NCI-H2107 (cell line): ENCODE data around the gene LMTK3.
A peak's percentile ranks its signal among the peaks of the same experiment; 100 is the strongest.
"Not testable (repeated sequence)": the region's sequence is repeated elsewhere in the genome, so short reads cannot be mapped to it uniquely, and the experiment has no call there.

ENCODE experiments used
- DNase-seq: peaks from one replicate; lab custom pipeline; 2025; lab: John Stamatoyannopoulos, UW

The LMTK3 gene

DNA sequence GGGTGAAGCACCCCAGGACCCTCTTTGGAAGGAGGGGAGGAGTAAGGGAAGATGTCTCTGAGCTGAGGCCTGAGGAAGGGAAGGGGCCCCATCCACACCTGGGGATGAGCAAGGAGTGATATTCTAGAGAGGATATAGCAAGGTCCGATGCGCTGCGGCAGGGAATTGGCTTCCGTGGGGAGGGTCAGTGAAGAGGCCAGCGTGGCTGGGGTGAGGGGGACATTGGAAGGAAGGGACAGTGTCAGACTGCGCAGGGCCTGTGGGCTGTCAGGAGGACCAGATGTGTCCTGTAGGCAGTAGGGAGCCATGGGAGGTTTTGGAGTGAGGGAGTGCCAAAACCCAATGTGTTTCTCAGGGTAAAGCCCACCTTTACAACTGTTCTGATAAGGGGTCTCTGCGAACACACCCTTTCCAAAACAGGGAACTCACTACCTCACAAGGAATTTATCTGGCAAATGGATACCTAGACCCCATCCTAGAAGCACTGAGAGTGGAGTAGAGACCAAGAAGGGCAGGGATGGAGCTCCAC lies 3.7 kb downstream of the LMTK3 start:
- DNase-seq = no peak

DNA sequence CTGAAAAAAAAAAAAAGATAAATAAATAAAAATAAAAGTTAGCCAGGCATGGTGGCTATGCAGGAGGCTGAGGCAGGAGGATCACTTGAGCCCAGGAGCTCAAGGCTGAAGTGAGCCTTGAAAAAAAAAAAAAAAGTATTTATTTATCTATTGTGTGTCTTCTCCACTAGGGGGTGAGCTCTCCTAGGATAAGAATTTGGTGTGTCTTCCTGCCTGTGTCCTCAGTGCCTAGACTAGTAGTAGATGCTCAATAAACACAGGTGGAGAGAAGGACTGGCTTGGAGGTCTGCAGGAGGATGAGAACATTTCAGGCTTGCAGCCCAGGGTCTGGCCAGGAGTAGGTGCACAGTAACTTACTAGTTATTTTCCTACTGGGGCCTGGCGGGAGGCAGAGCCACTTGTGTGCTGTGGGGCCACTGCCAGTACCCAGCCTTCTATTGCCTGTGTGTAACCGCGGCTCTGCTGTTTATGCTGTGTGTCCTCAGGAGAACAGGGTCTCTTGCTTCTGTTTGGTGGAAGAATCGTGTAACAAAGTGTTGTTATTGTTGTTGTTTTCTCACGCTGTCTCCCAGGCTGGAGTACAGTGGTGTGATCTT lies 5.4 kb downstream of the LMTK3 start:
- DNase-seq = no peak

DNA sequence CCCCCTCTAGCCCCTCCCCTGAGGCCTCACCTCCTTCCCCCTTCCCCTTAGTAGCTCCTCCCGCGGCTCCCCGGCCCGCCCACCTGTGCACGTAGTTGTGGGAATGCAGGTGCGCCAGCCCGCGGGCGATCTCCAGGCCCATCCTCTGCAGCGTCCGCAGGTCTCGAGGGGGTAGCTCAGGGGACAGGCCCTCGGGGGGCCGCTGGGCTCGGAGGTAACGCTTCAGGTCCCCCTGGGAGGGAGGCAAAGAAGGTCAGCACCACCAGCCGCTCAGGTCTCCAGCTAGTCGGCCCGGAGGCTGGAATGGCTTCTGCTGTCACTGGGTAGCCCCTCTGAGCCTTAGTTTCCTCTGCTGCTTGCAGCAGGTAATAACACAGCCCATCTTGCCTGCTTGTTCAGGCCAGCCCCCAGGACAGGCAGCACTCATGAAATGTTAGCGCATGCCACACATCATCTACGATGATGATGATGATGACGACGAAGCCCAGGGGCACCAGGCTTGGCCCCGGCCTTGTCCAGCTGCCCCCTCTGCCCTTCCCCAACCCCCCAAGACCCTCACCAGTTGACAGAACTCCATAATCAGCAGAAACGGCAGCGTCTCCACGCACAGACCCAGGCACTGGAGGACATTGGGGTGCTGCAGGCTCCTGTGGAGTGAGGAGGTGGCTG lies 9.2 kb downstream of the LMTK3 start:
- peak; percentile 91 for DNase-seq

DNA sequence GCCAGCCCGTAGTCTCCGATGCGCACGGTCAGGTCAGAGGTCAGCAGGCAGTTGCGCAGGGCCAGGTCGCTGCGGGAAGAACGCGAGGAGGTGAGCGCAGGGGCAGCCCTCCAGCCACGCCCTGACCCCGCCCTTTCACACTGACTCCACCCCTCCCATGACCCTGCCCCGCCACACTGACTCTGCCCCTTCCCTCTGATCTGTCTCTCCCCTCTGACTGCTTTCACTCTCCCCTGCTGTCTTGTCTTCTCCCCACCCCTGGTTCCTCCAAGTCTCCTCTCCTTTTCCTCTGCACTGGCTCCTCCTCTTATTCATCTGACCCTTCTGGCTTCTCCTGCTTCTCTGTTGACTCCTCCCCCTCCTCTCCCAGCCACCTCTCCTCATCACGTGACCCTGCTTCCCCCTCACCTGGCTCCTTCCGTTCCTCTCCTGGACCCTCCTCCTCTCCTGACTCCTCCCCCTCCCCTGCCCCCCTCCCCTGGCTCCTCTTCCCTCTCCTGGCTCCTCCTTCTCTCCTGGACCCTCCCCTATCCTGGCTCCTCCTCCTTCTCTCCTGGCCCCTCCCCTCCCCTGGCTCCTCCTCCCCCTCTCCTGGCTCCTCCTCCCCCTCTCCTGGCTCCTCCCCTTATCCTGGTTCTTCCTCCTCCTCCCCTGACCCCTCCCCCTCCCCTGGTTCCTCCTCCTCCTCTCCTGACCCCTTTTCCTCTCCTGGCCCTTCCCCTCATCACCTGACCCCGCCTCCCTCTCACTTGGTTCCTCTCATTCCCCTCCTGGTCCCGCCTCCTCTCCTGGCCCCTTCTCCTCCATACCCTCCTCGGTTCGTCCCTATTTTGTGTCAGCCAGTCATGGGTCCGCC lies 9.9 kb downstream of the LMTK3 start:
- peak; percentile 91 for DNase-seq

DNA sequence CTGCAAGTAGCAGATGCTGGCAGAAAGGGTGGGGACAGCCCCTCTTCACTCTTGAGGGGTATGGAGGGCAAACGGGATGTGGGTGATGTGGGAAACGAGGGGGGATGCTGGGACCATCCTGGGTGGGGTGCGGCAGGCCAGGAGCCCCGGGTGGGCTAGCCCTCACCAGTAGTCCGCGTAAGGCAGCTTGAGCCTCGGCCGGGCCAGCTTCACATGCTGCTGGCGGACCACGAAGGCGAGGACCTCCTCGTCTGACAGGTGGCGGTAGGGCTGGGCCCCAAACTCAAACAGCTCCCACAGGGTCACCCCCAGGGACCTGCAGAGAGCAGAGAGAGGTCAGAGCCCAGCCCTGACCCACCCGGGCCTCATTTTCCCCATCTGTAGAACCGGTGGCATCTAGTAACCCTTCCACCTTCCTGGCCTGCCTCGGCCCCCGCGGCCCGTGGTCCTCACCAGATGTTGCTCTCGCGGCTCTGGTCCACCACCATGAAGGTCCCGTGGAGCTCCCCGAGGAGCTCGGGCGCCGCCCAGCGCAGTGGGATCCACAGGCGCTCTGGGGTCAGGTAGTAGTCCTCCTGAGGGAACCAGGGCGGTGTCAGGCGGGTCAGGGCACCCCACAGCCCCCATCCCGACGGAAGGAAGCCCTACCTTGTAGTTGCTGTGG lies 10.7 kb downstream of the LMTK3 start:
- DNase-seq = no peak

DNA sequence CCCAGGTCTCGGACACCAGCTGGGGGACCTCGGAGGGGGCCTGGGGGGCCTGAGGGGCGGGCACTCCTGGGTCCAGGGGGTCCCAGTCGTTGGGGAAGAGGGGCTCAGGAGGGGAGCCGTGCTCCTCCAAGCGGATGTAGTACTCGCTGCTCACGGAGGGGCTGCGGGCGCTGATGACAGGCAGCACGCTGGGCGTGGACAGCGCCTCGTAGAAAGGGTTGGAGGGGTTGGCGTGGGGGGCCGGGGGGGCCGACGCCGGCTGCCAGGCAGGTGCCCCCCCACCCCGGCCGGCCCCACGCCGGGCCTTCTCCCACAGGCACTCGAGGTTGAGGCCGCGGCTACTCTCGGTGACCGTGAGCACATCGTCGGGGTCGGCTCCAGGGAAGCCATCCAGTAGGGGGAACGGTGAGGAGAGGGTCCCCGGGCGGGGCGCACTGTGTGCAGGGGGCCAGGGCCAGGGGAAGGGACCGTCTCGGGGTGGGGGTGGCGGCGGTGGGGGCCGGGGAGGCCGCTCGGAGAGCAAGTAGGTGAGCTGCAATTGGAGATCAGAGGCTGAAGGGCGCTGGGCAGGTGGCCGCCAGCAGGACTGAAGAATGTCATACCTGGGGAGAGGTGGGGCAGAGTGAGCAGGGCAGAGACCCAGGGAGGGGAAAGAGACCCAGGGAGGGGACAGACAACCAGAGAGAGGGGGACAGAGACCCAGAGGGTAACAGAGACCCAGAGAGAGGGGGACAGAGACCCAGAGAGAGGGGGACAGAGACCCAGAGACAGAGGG lies 12.1 kb downstream of the LMTK3 start:
- no peak for DNase-seq

DNA sequence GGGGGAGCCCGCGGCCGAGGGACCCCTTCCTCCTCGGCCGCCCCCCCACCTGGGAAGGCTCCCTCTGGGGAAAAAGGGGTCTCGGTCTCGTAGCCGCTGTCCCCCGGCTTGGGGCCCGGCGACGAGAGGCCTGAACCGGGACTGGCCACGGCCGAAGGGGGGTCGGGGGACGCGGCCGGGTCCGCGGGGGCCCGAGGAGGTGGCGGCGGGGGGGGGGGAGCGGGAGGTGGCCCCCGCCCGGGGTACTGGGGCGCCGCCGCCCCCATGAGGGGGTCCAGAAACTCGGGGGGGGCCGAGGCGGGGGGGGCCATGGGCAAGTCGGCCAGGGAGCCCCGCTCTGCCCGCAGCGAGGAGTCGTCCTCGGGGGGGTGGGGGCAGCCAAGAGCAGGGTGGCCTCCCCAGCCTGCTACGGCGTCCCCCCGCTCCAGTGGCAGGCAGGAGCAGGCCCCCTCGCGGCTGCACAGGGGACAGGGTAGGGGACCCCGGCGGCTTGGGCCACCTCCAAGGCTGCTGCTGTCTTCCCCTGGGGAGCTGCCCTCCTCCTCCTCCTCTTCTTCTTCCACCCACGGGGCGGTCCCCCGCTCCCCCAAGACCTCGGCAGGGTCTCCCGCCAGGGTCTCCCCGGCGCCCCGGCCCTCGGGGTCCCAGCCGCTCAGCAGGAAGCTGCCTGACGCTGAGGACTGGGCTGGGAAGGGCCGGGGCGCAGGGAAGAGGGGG lies 12.9 kb downstream of the LMTK3 start:
- no peak for DNase-seq

DNA sequence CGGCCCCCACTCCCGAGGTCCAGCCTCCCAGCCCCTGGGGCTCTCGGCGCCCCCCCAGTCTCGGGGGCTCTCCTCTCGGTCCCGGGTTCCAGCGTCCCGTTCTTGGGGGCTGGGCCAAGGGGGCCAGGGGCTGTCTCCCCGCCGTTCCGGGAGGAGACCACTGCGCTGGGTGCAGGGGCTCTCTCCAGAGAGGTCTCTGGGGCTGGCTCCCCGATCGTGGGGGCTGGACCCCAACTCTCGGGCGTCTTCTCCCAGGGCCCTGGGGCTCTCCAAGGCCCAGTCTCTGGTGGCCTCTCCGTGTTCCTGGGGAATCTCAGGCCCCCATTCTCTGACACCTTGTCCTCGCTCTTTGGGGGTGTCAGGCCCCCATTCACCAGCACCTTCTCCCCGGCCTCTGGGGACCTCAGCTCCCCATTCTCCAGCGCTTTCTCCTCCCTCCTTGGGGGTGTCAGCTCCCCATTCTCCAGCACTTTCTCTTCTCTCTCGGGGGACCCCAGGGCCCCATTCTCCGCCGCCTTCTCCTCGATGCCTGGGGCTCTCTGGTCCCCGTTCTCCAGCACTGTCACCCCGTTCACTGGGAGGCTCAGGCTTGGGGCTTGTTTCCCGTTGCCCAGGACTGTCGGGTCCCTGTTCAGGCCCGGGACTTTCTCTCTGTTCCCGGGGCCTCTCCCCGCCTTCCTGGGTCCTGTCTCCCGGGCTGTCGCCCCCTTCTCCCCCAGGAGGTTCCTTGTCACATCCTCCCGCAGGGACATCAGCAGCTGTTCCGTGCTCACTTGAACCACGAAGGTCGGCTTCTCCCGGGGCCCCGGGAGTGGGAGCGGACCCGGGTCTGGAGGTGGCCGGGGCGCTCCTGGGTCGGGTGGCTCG lies 13.7 kb downstream of the LMTK3 start:
- no peak for DNase-seq

DNA sequence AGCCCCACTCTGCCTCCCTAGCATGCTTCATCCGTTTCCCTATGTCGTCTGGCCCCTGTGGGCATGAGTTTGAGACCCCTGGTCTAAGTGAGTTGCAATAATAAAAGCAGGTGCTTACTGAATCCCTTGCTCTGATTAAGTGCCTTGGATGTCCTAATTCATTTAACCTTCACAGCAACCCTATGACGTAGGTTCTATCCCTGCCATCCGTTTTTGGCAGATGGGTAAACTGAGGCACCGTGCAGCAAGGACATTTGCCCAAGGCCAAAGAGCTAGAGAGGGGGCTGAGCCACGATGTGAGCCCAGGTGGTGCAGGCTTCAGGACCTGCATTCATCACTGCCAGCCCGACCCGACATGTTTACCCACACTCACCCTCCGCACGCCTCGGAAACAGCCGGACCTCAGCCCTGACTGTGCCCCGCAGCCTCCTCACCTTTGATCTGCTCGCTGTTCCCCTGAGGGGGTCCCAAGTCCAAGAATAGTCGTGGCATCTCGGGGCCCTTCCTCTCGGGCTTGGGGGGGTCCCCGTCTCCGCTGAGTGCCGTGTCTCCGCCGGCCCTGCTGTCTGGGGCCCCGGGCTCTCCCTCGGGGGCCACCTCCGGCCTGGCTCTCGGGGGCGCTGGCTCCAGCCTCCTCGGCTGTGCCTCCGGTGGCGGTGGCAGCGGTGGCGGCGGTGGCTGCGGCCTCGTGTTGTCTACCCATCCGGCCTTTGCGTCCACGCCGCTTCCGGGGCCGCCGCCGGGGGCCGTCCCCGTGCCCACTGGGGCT lies 14.5 kb downstream of the LMTK3 start:
- DNase-seq = no peak

DNA sequence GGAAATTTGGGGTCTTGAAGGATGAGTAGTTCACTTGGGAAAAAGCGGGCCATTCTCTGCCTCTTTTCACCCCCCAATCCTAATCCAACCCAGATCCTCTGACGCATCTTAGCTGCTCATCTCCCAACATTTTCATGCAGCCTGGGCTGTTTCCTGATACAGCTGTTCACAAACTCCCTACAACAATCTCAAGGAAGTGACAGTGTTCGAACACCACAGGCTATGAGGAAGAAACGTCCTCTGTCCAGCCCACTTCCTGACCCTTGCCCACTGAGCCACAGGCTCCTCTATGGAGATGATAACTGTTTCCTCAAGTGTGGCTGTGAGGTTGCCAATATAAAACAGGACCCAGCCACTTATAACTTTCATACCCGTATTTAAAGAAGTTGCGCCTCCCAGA lies 16.2 kb downstream of the LMTK3 start:
- no peak for DNase-seq

DNA sequence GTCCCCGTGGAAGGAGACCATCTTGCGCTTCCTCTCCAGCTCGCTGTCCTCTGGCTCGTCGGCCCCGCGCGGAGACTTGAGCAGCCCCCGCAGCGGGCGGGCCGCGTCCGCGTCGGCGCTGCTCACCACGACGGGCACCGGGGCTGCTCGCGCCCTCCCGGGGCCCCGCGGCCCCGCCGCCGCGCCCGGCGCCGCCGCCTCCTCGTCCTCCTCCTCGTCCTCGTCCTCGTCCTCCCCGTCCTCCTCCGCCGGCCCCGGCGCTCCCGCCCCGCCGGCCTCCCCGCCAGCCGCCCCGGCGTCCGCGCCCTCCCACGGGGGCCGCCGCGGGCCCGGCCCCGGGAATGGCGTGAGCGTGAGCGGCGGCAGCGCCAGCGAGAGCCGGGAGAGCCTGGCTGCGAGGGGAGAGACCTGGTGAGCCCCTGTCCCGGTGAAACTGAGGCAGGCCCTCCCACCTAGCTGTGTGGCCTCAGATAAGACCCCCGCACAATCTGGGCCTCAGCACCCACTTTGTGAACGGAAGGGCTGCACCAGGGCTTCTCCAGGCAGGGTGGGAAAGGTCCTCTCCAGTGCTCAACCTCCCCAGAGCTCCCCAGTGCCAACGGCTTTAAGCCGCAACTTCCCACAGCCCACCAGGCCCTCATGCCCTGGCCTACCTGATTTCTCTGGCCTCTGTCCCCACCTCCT lies 17.8 kb downstream of the LMTK3 start:
- no peak for DNase-seq

DNA sequence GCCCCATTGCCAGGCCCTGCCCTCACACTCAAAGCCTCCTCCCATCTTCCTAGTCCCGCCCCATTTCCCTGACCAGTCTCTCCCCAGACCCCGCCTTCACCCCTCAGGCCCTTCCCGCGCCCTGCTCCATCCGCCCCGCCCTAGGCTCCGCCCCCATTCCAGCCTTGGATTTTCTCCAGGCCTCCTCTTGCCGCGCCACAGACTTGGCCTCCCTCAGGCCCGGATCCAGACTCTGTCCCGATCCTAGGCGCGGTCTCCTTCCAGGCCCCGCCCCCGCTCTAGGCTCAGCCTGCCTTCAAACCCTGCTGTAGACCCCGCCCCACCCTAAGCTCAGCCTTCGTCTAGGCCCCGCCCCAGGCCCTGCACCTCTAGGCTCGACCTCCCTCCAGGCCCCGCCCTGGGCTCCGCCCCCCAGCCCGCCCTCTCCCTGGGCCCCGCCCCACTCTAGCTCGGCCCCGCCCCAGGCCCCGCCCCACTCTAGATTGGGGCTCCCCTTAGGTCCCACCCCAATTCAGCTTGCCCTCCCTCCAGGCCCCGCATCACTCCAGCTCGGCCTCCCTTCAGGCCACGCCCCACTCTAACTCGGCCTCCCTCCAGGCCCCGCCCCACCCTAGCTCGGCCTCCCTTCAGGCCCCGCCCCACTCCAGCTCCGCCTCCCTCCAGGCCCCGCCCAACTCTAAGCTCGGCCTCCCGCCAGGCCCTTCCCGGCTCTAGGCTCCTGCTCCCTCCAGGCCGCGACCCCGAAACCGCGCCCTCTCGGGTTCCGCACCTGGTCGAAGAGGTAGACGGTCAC lies 18.5 kb downstream of the LMTK3 start:
- peak; percentile 86 for DNase-seq

DNA sequence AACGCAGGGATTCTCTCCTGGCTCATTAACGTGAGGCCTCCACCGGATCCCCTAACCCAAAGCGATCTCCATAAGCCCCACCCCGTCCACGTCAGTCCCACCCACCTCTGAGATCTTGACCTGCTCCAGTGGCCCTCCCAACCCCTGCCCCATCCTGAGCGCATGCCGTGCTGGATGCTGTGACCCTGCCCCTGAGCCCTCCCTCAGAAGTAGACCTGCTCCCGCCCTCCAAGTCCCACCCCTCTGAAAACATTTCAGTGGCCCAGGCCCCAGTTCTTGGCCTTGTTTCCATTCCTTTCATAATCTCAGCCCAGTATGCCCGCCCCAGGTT lies 19.9 kb downstream of the LMTK3 start:
- DNase-seq = no peak

DNA sequence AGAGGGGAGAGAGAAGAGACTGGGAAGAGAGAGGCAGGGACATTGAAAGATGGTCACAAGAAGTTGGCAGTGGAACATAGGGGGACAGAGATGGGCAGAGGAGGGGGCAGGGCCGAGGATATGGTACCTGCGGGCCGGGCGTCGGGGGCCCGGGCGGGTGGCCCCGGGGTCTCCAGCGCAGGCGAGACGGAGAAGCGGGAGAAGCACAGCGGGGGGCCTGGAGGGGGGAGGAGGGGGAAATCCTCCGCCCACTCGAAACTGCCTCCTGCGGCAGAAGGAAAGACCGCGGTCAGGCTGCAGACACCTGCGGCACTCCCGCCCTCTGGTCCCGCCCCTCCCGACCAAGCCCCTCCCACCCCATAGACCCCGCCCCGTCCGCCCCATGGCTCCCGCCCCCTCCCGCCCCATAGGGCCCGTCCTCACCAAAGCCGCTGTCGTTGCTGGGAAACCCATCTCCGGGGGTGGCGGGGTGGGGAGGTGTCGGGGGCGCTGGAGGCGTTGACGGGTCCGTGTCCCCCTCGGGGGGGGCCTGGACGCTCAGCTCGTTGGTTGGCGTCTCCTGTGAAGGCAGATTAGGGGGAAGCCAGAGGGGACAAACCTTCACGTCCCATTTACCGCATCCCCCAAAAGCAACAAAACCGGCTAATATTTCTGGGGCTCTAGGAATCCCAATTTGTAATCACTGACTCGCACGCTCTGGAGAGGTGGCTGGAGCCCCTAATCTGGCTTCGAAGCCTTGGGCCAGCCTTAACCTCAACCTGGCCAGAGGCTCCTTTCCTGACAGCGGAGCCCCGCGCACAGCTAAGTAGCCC lies 20.4 kb downstream of the LMTK3 start:
- peak; percentile 48 for DNase-seq

DNA sequence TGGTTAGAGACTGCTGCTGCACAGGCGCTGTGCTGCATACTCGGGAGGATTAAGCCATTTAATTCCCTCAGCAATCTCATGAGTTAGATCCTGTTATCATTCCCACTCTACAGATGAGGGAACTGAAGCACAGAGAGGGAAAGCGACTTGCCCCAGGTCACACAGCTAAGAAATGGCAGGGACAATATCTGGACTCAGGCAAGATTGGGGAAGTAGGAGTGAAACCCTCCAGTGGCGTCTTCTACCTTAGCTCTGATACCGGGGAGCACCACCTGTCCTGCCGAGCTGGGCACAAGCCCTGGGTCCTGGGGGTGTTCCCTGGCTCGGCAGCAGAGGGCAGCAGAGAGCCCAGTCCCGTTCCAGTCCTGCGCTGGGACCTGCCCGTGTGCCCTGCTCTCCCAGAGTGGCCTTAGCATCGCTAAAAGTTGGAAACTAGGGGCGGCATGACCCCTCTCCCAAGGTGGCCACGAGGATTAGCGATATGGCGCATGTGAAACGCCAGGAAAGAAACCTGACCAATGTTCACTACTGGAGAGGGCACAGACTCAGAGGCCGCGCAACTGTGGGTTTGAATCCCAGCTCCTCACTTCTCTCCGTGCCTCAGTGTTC lies 21.9 kb downstream of the LMTK3 start:
- DNase-seq = peak; percentile 35

DNA sequence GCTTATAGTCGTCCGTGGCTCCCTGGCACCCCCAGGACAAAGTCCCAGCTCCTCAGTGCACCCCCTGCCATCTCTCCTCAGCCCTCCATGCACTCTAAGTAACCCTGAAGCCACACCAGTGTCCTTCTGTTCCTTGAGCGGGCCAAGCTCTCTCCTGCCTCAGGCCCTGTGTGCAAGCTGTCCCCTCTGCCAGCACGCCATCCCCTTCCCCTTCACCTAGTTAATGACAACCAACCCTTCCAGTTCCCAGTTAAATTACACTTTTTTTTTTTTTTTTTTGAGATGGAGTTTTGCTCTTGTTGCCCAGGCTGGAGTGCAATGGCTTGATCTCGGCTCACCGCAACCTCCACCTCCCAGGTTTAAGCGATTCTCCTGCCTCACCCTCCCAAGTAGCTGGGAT lies 23.2 kb downstream of the LMTK3 start:
- not testable (repeated sequence) for DNase-seq

DNA sequence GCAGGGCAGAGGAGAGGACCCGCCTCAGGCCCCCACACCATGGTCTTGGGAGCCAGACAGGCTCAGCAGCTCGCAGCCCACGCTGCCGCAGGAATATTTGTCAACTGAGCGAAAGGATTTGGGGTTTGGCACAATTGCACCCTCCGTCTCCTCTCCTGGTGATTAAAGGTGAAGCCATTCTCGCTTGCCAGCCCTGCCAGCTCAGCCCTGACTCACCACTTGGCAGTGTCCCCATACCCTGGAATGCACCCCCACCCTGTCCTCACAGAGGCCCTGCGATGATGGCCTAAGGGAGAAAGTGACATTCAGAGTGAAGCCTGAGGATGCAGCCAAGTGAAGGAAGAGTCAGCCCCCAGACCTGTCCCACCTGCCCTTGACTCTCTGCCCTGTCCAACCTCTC lies 23.7 kb downstream of the LMTK3 start:
- no peak for DNase-seq
